PFSK-1 (cell line): Measurements from ENCODE around the gene YIPF5.

ENCODE experiments used
- POLR2AphosphoS5 ChIP-seq: IDR thresholded peaks from 2 replicates; pipeline ENCODE4 v1.6.1; 2012; ENCODE audit warnings: low read depth, mild to moderate bottlenecking, control low read depth, low read length, moderate library complexity
- REST ChIP-seq, 2 experiments: IDR thresholded peaks; 2 replicates each; pipeline versions ENCODE4 v1.6.1 to v1.8.0; 2011 to 2012; ENCODE audit warnings: low read depth in 2 of 2, low read length in 2 of 2, control low read depth in 1 of 2, inconsistent platforms in 1 of 2, mild to moderate bottlenecking in 1 of 2, moderate library complexity in 1 of 2; ENCODE audit not compliant: insufficient read depth in 1 of 2
- SIN3A ChIP-seq: IDR thresholded peaks from 2 replicates; pipeline ENCODE4 v1.6.1; 2012; ENCODE audit warnings: mild to moderate bottlenecking, low read length, moderate library complexity, borderline replicate concordance; ENCODE audit not compliant: insufficient read depth
- TAF1 ChIP-seq: IDR thresholded peaks from 2 replicates; pipeline ENCODE4 v1.6.1; 2012; ENCODE audit warnings: low read length, control low read depth, borderline replicate concordance; ENCODE audit not compliant: insufficient read depth

DNA sequence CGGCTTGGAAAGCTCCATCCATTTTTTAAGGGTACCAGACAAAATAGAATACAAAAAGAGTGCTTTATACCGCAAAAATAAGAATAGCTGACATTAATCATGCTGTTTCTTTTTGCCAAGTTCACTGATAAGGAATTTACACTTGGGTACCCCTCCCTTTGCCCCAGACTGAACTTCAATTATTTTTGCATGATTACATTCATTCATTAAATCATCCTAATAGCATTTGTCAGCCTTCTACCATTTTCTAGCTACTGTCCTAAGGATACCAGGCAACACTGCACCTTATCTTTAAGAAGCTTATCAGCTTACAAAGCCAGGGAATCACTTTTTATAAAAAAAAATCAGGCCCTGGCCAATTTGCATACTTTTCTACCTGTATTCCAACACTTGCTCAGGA is 48.4 kb downstream of the YIPF5 start:
- TF ChIP-seq POLR2AphosphoS5 (no peak), SIN3A (no peak), REST (IDR thresholded peaks at IDR 0.05; ENCODE audit: insufficient read depth in 1 of 2, low read depth in 2 of 2, low read length in 2 of 2) (no peak), TAF1 (no peak)
